DOHH2 (cell line): ENCODE data around the gene SAE1.

Source experiments
- CTCF ChIP-seq: fragments of 200-600 bp; sonication (generic); IDR thresholded peaks from one replicate; pipeline ENCODE4 v1.5.1; 2014; ENCODE audit warnings: antibody characterized with exemption, mild to moderate bottlenecking, low read depth, low read length; ENCODE audit not compliant: poor library complexity, severe bottlenecking
- EZH2phosphoT487 ChIP-seq: fragments of 200-600 bp; sonication (generic); IDR thresholded peaks from 2 replicates; pipeline ENCODE4 v1.6.1; 2017; ENCODE audit warnings: borderline replicate concordance, mild to moderate bottlenecking, antibody characterized with exemption, low read length, moderate library complexity, mixed read lengths

GRCh38 chr19:47110521-47111005, 20.1 kb upstream of the SAE1 start:
- TF ChIP-seq CTCF (no peak), EZH2phosphoT487 (no peak)
